ENCODE results near the gene WTIP.
"Not testable (repeated sequence)": the region's sequence is repeated elsewhere in the genome, so short reads cannot be mapped to it uniquely, and the experiment has no call there.

The WTIP gene

GRCh38 chr19:34474233-34474989 is 7.1 kb upstream of the WTIP start:
- no peak overlapping the region for H3K4me3 ChIP-seq (ENCODE audit: insufficient read depth in 1 of 2, low read depth in 1 of 2, low read length in 2 of 2)
- H3K4me1 ChIP-seq (ENCODE audit: control insufficient read depth, insufficient read depth, low read depth, low read length), result peaks cover 11% of the 10 kb centered on the region
- peaks cover 24 to 40% of the 10 kb centered on the region in 2 experiments for H3K36me3 ChIP-seq (ENCODE audit: control insufficient read depth in 1 of 2, insufficient read depth in 2 of 2, low read depth in 1 of 2, low read length in 2 of 2)
- WGBS, result 81% methylated on average over 1 of the region's 4 CpGs
- H4K8ac ChIP-seq (ENCODE audit: low read length), result no peak overlapping the region
- DNase-seq, result no peak
- H3K9me3 ChIP-seq (ENCODE audit: control insufficient read depth, low read length), result no peaks in the 10 kb centered on the region
- H3K23ac ChIP-seq (ENCODE audit: low read length in 2 of 2), result no peak overlapping the region
- H3K4me2 ChIP-seq (ENCODE audit: low read length, poor library complexity, severe bottlenecking), result no peak overlapping the region
- H3K27me3 ChIP-seq (ENCODE audit: control insufficient read depth in 1 of 2, insufficient read depth in 1 of 2, low read length in 2 of 2), result no peaks in the 10 kb centered on the region
- no peak overlapping the region for H2BK15ac ChIP-seq (ENCODE audit: low read depth, poor library complexity, severe bottlenecking)
- no peak overlapping the region for H2BK12ac ChIP-seq (ENCODE audit: low read length in 2 of 2)
- H3K14ac ChIP-seq (ENCODE audit: low read length in 2 of 2), result no peak overlapping the region
- no peak overlapping the region for H3K18ac ChIP-seq (ENCODE audit: low read depth in 1 of 2, low read length in 2 of 2)
- no peak overlapping the region for H2AFZ ChIP-seq (ENCODE audit: low read depth, low read length)
- H3K27ac ChIP-seq (ENCODE audit: low read length, poor library complexity, severe bottlenecking), result no peak overlapping the region
- H2BK120ac ChIP-seq (ENCODE audit: low read depth, low read length), result no peak overlapping the region
- no peak overlapping the region for H3K4ac ChIP-seq (ENCODE audit: low read depth in 1 of 2, low read length in 2 of 2)
- peaks cover 5% of the 10 kb centered on the region for H3K79me1 ChIP-seq (replicated peaks; ENCODE audit: low read length, poor library complexity, severe bottlenecking)
- no peak overlapping the region for H4K91ac ChIP-seq (ENCODE audit: low read length)
- H2BK5ac ChIP-seq (ENCODE audit: low read depth, low read length, poor library complexity, severe bottlenecking), result no peak overlapping the region
- H3K9ac ChIP-seq (ENCODE audit: low read length), result peak overlapping the region; percentile 62
- no peak overlapping the region for H2AK5ac ChIP-seq (ENCODE audit: low read length, severe bottlenecking)

- no peak overlapping the region for H4K8ac ChIP-seq (ENCODE audit: low read length)
- H3K14ac ChIP-seq (ENCODE audit: low read length in 2 of 2), result no peak overlapping the region
- peak overlapping the region in 1 of 2 experiments; percentile 6 for H3K18ac ChIP-seq (ENCODE audit: low read depth in 1 of 2, low read length in 2 of 2)
- peaks cover 5% of the 10 kb centered on the region for H3K79me1 ChIP-seq (replicated peaks; ENCODE audit: low read length, poor library complexity, severe bottlenecking)
- H3K27ac ChIP-seq (ENCODE audit: low read length, poor library complexity, severe bottlenecking), result peak overlapping the region; percentile 4
- no peak overlapping the region for H3K23ac ChIP-seq (ENCODE audit: low read length in 2 of 2)
- H3K36me3 ChIP-seq (ENCODE audit: control insufficient read depth in 1 of 2, insufficient read depth in 2 of 2, low read depth in 1 of 2, low read length in 2 of 2), result peaks cover 20 to 32% of the 10 kb centered on the region in 2 experiments
- peaks cover 11% of the 10 kb centered on the region for H3K4me1 ChIP-seq (ENCODE audit: control insufficient read depth, insufficient read depth, low read depth, low read length)
- H4K91ac ChIP-seq (ENCODE audit: low read length), result no peak overlapping the region
- H3K9ac ChIP-seq (ENCODE audit: low read length), result peak overlapping the region; percentile 62
- peak; percentile 90 for DNase-seq
- H2BK120ac ChIP-seq (ENCODE audit: low read depth, low read length), result no peak overlapping the region
- no peak overlapping the region for H3K4me2 ChIP-seq (ENCODE audit: low read length, poor library complexity, severe bottlenecking)
- no peak overlapping the region for H2BK15ac ChIP-seq (ENCODE audit: low read depth, poor library complexity, severe bottlenecking)
- peak overlapping the region in 1 of 2 experiments; percentile 42 for H3K4me3 ChIP-seq (ENCODE audit: insufficient read depth in 1 of 2, low read depth in 1 of 2, low read length in 2 of 2)
- H2BK12ac ChIP-seq (ENCODE audit: low read length in 2 of 2), result no peak overlapping the region
- H3K27me3 ChIP-seq (ENCODE audit: control insufficient read depth in 1 of 2, insufficient read depth in 1 of 2, low read length in 2 of 2), result no peaks in the 10 kb centered on the region
- WGBS, result 33% methylated on average over 9 of the region's 9 CpGs
- no peaks in the 10 kb centered on the region for H3K9me3 ChIP-seq (ENCODE audit: control insufficient read depth, low read length)
- no peak overlapping the region for H3K4ac ChIP-seq (ENCODE audit: low read depth in 1 of 2, low read length in 2 of 2)
- H2AK5ac ChIP-seq (ENCODE audit: low read length, severe bottlenecking), result no peak overlapping the region
- no peak overlapping the region for H2AFZ ChIP-seq (ENCODE audit: low read depth, low read length)
- H2BK5ac ChIP-seq (ENCODE audit: low read depth, low read length, poor library complexity, severe bottlenecking), result no peak overlapping the region
Observed at GRCh38 chr19:34475026-34475974, 6.3 kb upstream of the WTIP start.

GRCh38 chr19:34475975-34476594 is 5.5 kb upstream of the WTIP start:
- H4K8ac ChIP-seq (ENCODE audit: low read length), result no peak overlapping the region
- no peak overlapping the region for H2AK5ac ChIP-seq (ENCODE audit: low read length, severe bottlenecking)
- no peaks in the 10 kb centered on the region for H3K27me3 ChIP-seq (ENCODE audit: control insufficient read depth in 1 of 2, insufficient read depth in 1 of 2, low read length in 2 of 2)
- WGBS, result 98% methylated on average over 5 of the region's 5 CpGs
- H3K14ac ChIP-seq (ENCODE audit: low read length in 2 of 2), result no peak overlapping the region
- peak; percentile 31 for DNase-seq
- no peak overlapping the region for H3K9ac ChIP-seq (ENCODE audit: low read length)
- H2BK12ac ChIP-seq (ENCODE audit: low read length in 2 of 2), result no peak overlapping the region
- peaks cover 5% of the 10 kb centered on the region for H3K79me1 ChIP-seq (replicated peaks; ENCODE audit: low read length, poor library complexity, severe bottlenecking)
- no peak overlapping the region for H2BK120ac ChIP-seq (ENCODE audit: low read depth, low read length)
- H2AFZ ChIP-seq (ENCODE audit: low read depth, low read length), result no peak overlapping the region
- no peak overlapping the region for H3K4me2 ChIP-seq (ENCODE audit: low read length, poor library complexity, severe bottlenecking)
- no peak overlapping the region for H4K91ac ChIP-seq (ENCODE audit: low read length)
- H3K4me1 ChIP-seq (ENCODE audit: control insufficient read depth, insufficient read depth, low read depth, low read length), result peaks cover 17% of the 10 kb centered on the region
- H3K23ac ChIP-seq (ENCODE audit: low read length in 2 of 2), result no peak overlapping the region
- no peak overlapping the region for H3K18ac ChIP-seq (ENCODE audit: low read depth in 1 of 2, low read length in 2 of 2)
- H2BK5ac ChIP-seq (ENCODE audit: low read depth, low read length, poor library complexity, severe bottlenecking), result no peak overlapping the region
- H2BK15ac ChIP-seq (ENCODE audit: low read depth, poor library complexity, severe bottlenecking), result no peak overlapping the region
- H3K4ac ChIP-seq (ENCODE audit: low read depth in 1 of 2, low read length in 2 of 2), result no peak overlapping the region
- no peak overlapping the region for H3K27ac ChIP-seq (ENCODE audit: low read length, poor library complexity, severe bottlenecking)
- H3K4me3 ChIP-seq (ENCODE audit: insufficient read depth in 1 of 2, low read depth in 1 of 2, low read length in 2 of 2), result no peak overlapping the region
- H3K36me3 ChIP-seq (ENCODE audit: control insufficient read depth in 1 of 2, insufficient read depth in 2 of 2, low read depth in 1 of 2, low read length in 2 of 2), result peaks cover 13 to 27% of the 10 kb centered on the region in 2 experiments
- H3K9me3 ChIP-seq (ENCODE audit: control insufficient read depth, low read length), result no peaks in the 10 kb centered on the region

- not testable (repeated sequence) for H3K36me3 ChIP-seq (ENCODE audit: control insufficient read depth in 1 of 2, insufficient read depth in 2 of 2, low read depth in 1 of 2, low read length in 2 of 2); H3K4ac ChIP-seq (ENCODE audit: low read depth in 1 of 2, low read length in 2 of 2); H3K23ac ChIP-seq (ENCODE audit: low read length in 2 of 2); H4K91ac ChIP-seq (ENCODE audit: low read length); H2BK12ac ChIP-seq (ENCODE audit: low read length in 2 of 2); H3K79me1 ChIP-seq (replicated peaks; ENCODE audit: low read length, poor library complexity, severe bottlenecking); H2AK5ac ChIP-seq (ENCODE audit: low read length, severe bottlenecking); H4K8ac ChIP-seq (ENCODE audit: low read length); H3K14ac ChIP-seq (ENCODE audit: low read length in 2 of 2); H3K4me2 ChIP-seq (ENCODE audit: low read length, poor library complexity, severe bottlenecking); H2BK120ac ChIP-seq (ENCODE audit: low read depth, low read length); H2BK15ac ChIP-seq (ENCODE audit: low read depth, poor library complexity, severe bottlenecking); H2BK5ac ChIP-seq (ENCODE audit: low read depth, low read length, poor library complexity, severe bottlenecking); H2AFZ ChIP-seq (ENCODE audit: low read depth, low read length); H3K27me3 ChIP-seq (ENCODE audit: control insufficient read depth in 1 of 2, insufficient read depth in 1 of 2, low read length in 2 of 2); H3K9ac ChIP-seq (ENCODE audit: low read length); H3K18ac ChIP-seq (ENCODE audit: low read depth in 1 of 2, low read length in 2 of 2); DNase-seq; H3K9me3 ChIP-seq (ENCODE audit: control insufficient read depth, low read length); H3K4me3 ChIP-seq (ENCODE audit: insufficient read depth in 1 of 2, low read depth in 1 of 2, low read length in 2 of 2); H3K27ac ChIP-seq (ENCODE audit: low read length, poor library complexity, severe bottlenecking)
- H3K4me1 ChIP-seq (ENCODE audit: control insufficient read depth, insufficient read depth, low read depth, low read length), result peaks cover 26% of the 10 kb centered on the region
- WGBS, result 98% methylated on average over 4 of the region's 4 CpGs
Observed at GRCh38 chr19:34478496-34478895, 3.1 kb upstream of the WTIP start.
